HG02678 (cell line): Measurements from ENCODE around the gene PXMP4.

Experiments
- ATAC-seq: cut with Tn5 transposase; IDR thresholded peaks from one replicate; pipeline ENCODE4 v1.9.1; 2021; ENCODE audit warnings: mild to moderate bottlenecking, moderate library complexity; ENCODE audit not compliant: unreplicated experiment

PXMP4 gene

GRCh38 chr20:33686100-33686983, 33.8 kb downstream of the PXMP4 start, which contains the start of gene E2F1:
E2F1 (minus strand) TSS chr20:33686385; CDS start chr20:33686264, 121 bp downstream.
- ATAC-seq, result peak; percentile 86

GRCh38 chr20:33685328-33686099, 34.6 kb downstream of the PXMP4 start:
- ATAC-seq, result peak; percentile 42

GRCh38 chr20:33684533-33685327, 35.4 kb downstream of the PXMP4 start:
- ATAC-seq, result no peak

GRCh38 chr20:33681728-33682353, 38.3 kb downstream of the PXMP4 start:
- ATAC-seq, result no peak

GRCh38 chr20:33681288-33681687, 38.8 kb downstream of the PXMP4 start:
- ATAC-seq, result no peak

GRCh38 chr20:33680686-33681085, 39.4 kb downstream of the PXMP4 start:
- ATAC-seq, result no peak

- ATAC-seq, result peak; percentile 64
These were observed 40.2 kb downstream of the PXMP4 start for GRCh38 chr20:33679758-33680485.

- no peak for ATAC-seq
These were observed 42.0 kb downstream of the PXMP4 start for GRCh38 chr20:33677991-33678702.

GRCh38 chr20:33676652-33677645, 43.2 kb downstream of the PXMP4 start:
- ATAC-seq, result no peak

- no peak for ATAC-seq
These were observed 44.0 kb downstream of the PXMP4 start for GRCh38 chr20:33676121-33676520.

- ATAC-seq, result no peak
These were observed 44.8 kb downstream of the PXMP4 start for GRCh38 chr20:33675136-33675959.

GRCh38 chr20:33674294-33675135, 45.6 kb downstream of the PXMP4 start, which contains the start of gene NECAB3:
NECAB3 (minus strand) TSS chr20:33674428; CDS start chr20:33674352, 76 bp downstream.
- peak; percentile 76 for ATAC-seq

GRCh38 chr20:33673410-33674293, 46.5 kb downstream of the PXMP4 start:
- no peak for ATAC-seq

- ATAC-seq, result no peak
These were observed 47.0 kb downstream of the PXMP4 start for GRCh38 chr20:33673114-33673409.

GRCh38 chr20:33672426-33673113, 47.5 kb downstream of the PXMP4 start:
- no peak for ATAC-seq
